HCT116 (cell line): ENCODE measurements around the gene TMCC3. TPM values are rescaled to one million over a fixed set of nuclear protein-coding genes. Genes with fewer than 3 reads are reported as not detected.

Experiments used
- ATAC-seq: fragments of 200-7000 bp; cut with Tn5 transposase; 2 replicates; pipeline ENCODE4 v1.9.1; 2020; ENCODE audit warnings: mild to moderate bottlenecking, moderate library complexity
- Bru-seq: library from RNA; stranded (reverse); fragments of 400-500 nt; gene quantifications from one replicate; lab custom pipeline; 2021; lab: Mats Ljungman, UMichigan
- BruChase-seq, 2 experiments: library from RNA; stranded (reverse); fragments of 400-500 nt; gene quantifications; one replicate each; lab custom pipeline; 2021; lab: Mats Ljungman, UMichigan
- BruUV-seq: library from RNA; stranded (reverse); fragments of 400-500 nt; replicated peaks from 2 replicates; lab custom pipeline; 2021; lab: Mats Ljungman, UMichigan
- CTCF ChIA-PET: fragments of 300-600 bp; sonication (Branson Sonifier 250); formaldehyde crosslinking; loops from one replicate; lab custom pipeline; 2021; ENCODE audit warnings: antibody characterized with exemption; lab: Charles Lee
- POLR2A ChIA-PET: fragments of 300-600, 350-600 bp; sonication (Branson Sonifier 250); formaldehyde crosslinking; loops from one replicate; lab custom pipeline; 2021; ENCODE audit warnings: antibody characterized with exemption; lab: Charles Lee
- RAD21 ChIA-PET, 2 experiments: fragments of 300-600 bp; sonication (Branson Sonifier 250); formaldehyde crosslinking; loops; one replicate each; lab custom pipeline; 2023; ENCODE audit warnings: low total read pairs in 2 of 2; ENCODE audit not compliant: uncharacterized antibody in 2 of 2, unreplicated experiment in 2 of 2, low non-redundant PET in 1 of 2; lab: Charles Lee
- DNase-seq: peaks from one replicate; pipeline ENCODE4 v3.0.0-alpha.2; 2010; ENCODE audit warnings: low read depth, low spot score
- H2AFZ ChIP-seq: fragments of 200-600 bp; shearing (Covaris generic), sonication (generic); 2 replicates; pipeline ENCODE4 v1.6.1; 2017; ENCODE audit warnings: low read depth, mixed run types, mixed read lengths, antibody characterized with exemption, low read length; ENCODE audit not compliant: poor library complexity, severe bottlenecking
- H3K27ac ChIP-seq: 2 replicates; pipeline ENCODE4 v1.5.1; 2012; ENCODE audit warnings: low read depth, low read length
- H3K27me3 ChIP-seq: fragments of 200-600 bp; sonication (generic); 2 replicates; pipeline ENCODE4 v1.6.1; 2016; ENCODE audit warnings: mixed run types, low read length, mixed read lengths; ENCODE audit not compliant: insufficient read depth
- H3K36me3 ChIP-seq, 2 experiments: fragments of 200-500 bp in 1 of 2; fragments of 200-600 bp in 1 of 2; sonication (Bioruptor generic) in 1 of 2; sonication (generic) in 1 of 2; 2 replicates each; pipeline versions ENCODE4 v1.5.1 to v1.6.1; 2014 to 2016; ENCODE audit warnings: low read length in 2 of 2, inconsistent platforms in 1 of 2, mixed read lengths in 1 of 2, mixed run types in 1 of 2; ENCODE audit not compliant: insufficient read depth in 2 of 2, control insufficient read depth in 1 of 2
- H3K4me1 ChIP-seq, 2 experiments: fragments of 200-600 bp in 1 of 2; sonication (generic) in 1 of 2; 2 replicates each; pipeline versions ENCODE4 v1.5.1 to v1.6.1; 2012 to 2017; ENCODE audit warnings: low read length in 2 of 2, inconsistent platforms in 1 of 2, mild to moderate bottlenecking in 1 of 2, mixed read lengths in 1 of 2, mixed run types in 1 of 2, moderate library complexity in 1 of 2; ENCODE audit not compliant: insufficient read depth in 2 of 2, control insufficient read depth in 1 of 2
- H3K4me2 ChIP-seq: fragments of 200-600 bp; sonication (generic); 2 replicates; pipeline ENCODE4 v1.6.1; 2017; ENCODE audit warnings: mixed run types, low read length, mixed read lengths
- H3K4me3 ChIP-seq, 2 experiments: fragments of 200-600 bp in 1 of 2; sonication (generic) in 1 of 2; replicated peaks in 1 of 2; 2 replicates each; pipeline ENCODE4 v1.5.1; 2011 to 2016; ENCODE audit warnings: low read length in 2 of 2, control low read depth in 1 of 2, low read depth in 1 of 2, mild to moderate bottlenecking in 1 of 2, mixed read lengths in 1 of 2, mixed run types in 1 of 2
- H3K79me2 ChIP-seq: fragments of 200-600 bp; sonication (generic); 2 replicates; pipeline ENCODE4 v1.6.1; 2017; ENCODE audit warnings: mild to moderate bottlenecking, mixed run types, low read length, moderate library complexity, mixed read lengths; ENCODE audit not compliant: insufficient read depth
- H3K9ac ChIP-seq: fragments of 200-600 bp; sonication (generic); 2 replicates; pipeline ENCODE4 v1.6.1; 2016; ENCODE audit warnings: low read length, mixed read lengths
- H3K9me2 ChIP-seq: fragments of 200-600 bp; sonication (generic), shearing (Covaris generic); 2 replicates; pipeline ENCODE4 v1.6.1; 2017; ENCODE audit warnings: mixed run types, mild to moderate bottlenecking, moderate library complexity; ENCODE audit not compliant: insufficient read depth
- H3K9me3 ChIP-seq, 2 experiments: fragments of 200-500 bp in 1 of 2; fragments of 200-600 bp in 1 of 2; sonication (Bioruptor generic) in 1 of 2; sonication (generic) in 1 of 2; 2 replicates each; pipeline ENCODE4 v1.6.1; 2014 to 2017; ENCODE audit warnings: low read length in 2 of 2, mixed read lengths in 2 of 2, inconsistent platforms in 1 of 2, low read depth in 1 of 2, mild to moderate bottlenecking in 1 of 2, mixed run types in 1 of 2, moderate library complexity in 1 of 2; ENCODE audit not compliant: control insufficient read depth in 1 of 2, insufficient read depth in 1 of 2
- H4K20me1 ChIP-seq: fragments of 200-600 bp; sonication (generic), shearing (Covaris generic); 2 replicates; pipeline ENCODE4 v1.6.1; 2017; ENCODE audit warnings: mixed run types, mild to moderate bottlenecking, moderate library complexity; ENCODE audit not compliant: insufficient read depth
- CEBPB ChIP-seq: IDR thresholded peaks from 2 replicates; pipeline ENCODE4 v1.6.1; 2012; ENCODE audit warnings: low read depth
- CTCF ChIP-seq, 3 experiments: fragments of 200-600 bp in 1 of 3; sonication (generic) in 1 of 3; IDR thresholded peaks in 2 of 3; conservative IDR thresholded peaks in 1 of 3; 2 replicates each; pipeline ENCODE4 v1.5.1; 2012 to 2017; ENCODE audit warnings: low read depth in 2 of 3, low read length in 2 of 3, antibody characterized with exemption in 1 of 3, borderline replicate concordance in 1 of 3, control low read depth in 1 of 3, mild to moderate bottlenecking in 1 of 3, mixed read lengths in 1 of 3, mixed run types in 1 of 3, moderate library complexity in 1 of 3; ENCODE audit not compliant: insufficient read depth in 1 of 3
- EGR1 ChIP-seq: IDR thresholded peaks from 2 replicates; pipeline ENCODE4 v1.6.1; 2012; ENCODE audit warnings: low read depth
- ELF1 ChIP-seq: IDR thresholded peaks from 2 replicates; pipeline ENCODE4 v1.6.1; 2012; ENCODE audit warnings: low read depth, borderline replicate concordance
- EZH2phosphoT487 ChIP-seq: fragments of 200-600 bp; IDR thresholded peaks from 2 replicates; pipeline ENCODE4 v1.6.1; 2018; ENCODE audit warnings: antibody characterized with exemption, borderline replicate concordance
- FOSL1 ChIP-seq: IDR thresholded peaks from 2 replicates; pipeline ENCODE4 v1.6.1; 2012; ENCODE audit warnings: low read depth
- JUND ChIP-seq: IDR thresholded peaks from 2 replicates; pipeline ENCODE4 v1.6.1; 2012
- POLR2AphosphoS5 ChIP-seq: IDR thresholded peaks from 2 replicates; pipeline ENCODE4 v1.6.1; 2011; ENCODE audit warnings: mild to moderate bottlenecking, low read depth, low read length, moderate library complexity
- SIN3A ChIP-seq: IDR thresholded peaks from 2 replicates; pipeline ENCODE4 v1.6.1; 2012; ENCODE audit warnings: low read depth
- SP1 ChIP-seq: IDR thresholded peaks from 2 replicates; pipeline ENCODE4 v1.6.1; 2012; ENCODE audit warnings: low read depth
- ZNF274 ChIP-seq: fragments of 200-500 bp; sonication (Bioruptor generic); IDR thresholded peaks from 2 replicates; pipeline ENCODE4 v1.6.1; 2014; ENCODE audit warnings: mild to moderate bottlenecking, low read depth, low read length, inconsistent platforms
- intact Hi-C: fragments of 100-400 bp; cut with micrococcal nuclease; formaldehyde crosslinking; loops from 2 replicates; pipeline ENCODE4 v1.10.0; 2022
- long read RNA-seq: library from polyadenylated mRNA; unstranded; transcript quantifications from one replicate; pipeline ENCODE4 v2.0.0, GENCODE V29; 2021; ENCODE audit not compliant: unreplicated experiment
- polyA plus RNA-seq: library from polyadenylated mRNA; unstranded; fragments of >200 nt; gene quantifications from 2 replicates; pipeline ENCODE4 v1.2.1, GENCODE V29; 2012; ENCODE audit warnings: missing spikeins
- total RNA-seq: library from RNA; stranded (reverse); gene quantifications from one replicate; pipeline ENCODE4 v1.2.1, GENCODE V29; 2021; ENCODE audit not compliant: unreplicated experiment

TMCC3 gene
- 4.5 TPM for total RNA-seq
- polyA plus RNA-seq = 2.7 and 3.7 TPM in 2 replicates
- percentile 52 among the genes with signal in this experiment for Bru-seq, nascent RNA
- BruChase-seq, experiment 1, labeled RNA remaining after a 6-hour chase = percentile 42 among the genes with signal in this experiment
- BruChase-seq, experiment 2, labeled RNA remaining after a 2-hour chase = percentile 51 among the genes with signal in this experiment
- long read RNA-seq, full-length matches to known transcripts = 5 of 10 reads
- long read RNA-seq, partial matches to known transcripts = 1 of 10 reads
- long read RNA-seq, other reads (novel, unspliced or antisense) = 4 of 10 reads

DNA sequence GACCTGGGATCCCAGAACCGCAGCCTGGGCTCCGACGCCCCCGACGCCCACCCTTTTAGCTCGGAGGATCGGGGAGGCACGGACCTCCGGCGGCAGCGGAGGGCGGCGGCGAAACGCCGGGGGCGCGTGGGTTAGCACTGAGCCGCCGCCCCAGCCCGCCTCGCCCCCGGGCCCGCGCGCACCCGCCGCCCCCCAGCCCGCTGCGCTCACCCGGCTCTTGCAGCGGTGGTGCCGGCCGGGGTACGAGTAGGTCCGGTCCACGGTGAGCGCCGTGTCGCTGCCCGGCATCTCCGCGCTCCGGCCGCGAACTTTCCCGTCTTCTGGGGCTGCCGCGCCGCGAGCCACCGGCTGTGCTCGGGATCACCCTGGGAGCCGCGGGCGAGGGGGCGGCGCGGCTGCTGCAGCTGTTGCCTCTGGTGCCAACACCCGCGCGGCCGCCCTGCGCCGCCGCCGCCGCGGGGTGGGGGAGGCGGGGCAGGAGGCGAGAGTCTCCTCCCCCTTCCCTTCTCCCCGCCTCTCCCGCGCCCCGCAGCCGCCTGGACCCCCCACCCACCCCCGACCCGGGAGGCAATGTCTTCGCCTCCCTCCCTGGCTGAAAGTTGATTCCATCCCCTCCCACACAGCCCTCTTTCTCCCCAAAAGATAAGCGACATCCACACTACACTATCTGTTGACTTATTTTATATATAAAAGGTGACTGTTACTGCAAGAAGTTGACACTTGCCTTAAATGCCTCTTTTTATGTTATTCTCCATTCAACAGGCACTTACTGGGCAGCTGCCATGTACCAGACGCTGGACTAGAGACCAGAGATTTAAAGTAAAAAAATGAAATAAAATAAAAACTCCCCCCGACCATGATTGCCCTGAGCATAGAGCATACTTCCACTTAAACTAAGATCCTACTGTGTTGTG is at the start of gene TMCC3:
Gene TMCC3 (minus strand): TSS at position 415 of the 914 bp plus-strand sequence. CDS start 127 bp downstream, at position 288.
- peak; percentile 88 for ATAC-seq

GRCh38 chr12:94699801-94700200 is 49.4 kb upstream of the TMCC3 start:
- ChIA-PET POLR2A (no interaction called here), CTCF (no interaction called here), RAD21 (no interaction called here)
- Histone ChIP-seq H3K27me3 (no peaks in the 10 kb centered on the region), H3K36me3 (no peaks in the 10 kb centered on the region), H2AFZ (no peak overlapping the region), H3K9me2 (no peaks in the 10 kb centered on the region), H3K9ac (no peak overlapping the region), H3K27ac (no peak overlapping the region), H3K4me2 (no peak overlapping the region), H3K4me3 (no peak overlapping the region), H3K79me2 (no peaks in the 10 kb centered on the region), H4K20me1 (no peaks in the 10 kb centered on the region), H3K4me1 (no peaks in the 10 kb centered on the region), H3K9me3 (no peaks in the 10 kb centered on the region)
- DNase-seq = no peak
- ATAC-seq = no peak
- no TSS peak for BruUV-seq
- intact Hi-C loops = no loop called here
- TF ChIP-seq EZH2phosphoT487 = no peak
- no peak for TF ChIP-seq EGR1
- no peak for TF ChIP-seq SP1
- no peak for TF ChIP-seq CEBPB
- no peak for TF ChIP-seq ZNF274
- no peak for TF ChIP-seq FOSL1
- no peak for TF ChIP-seq CTCF (IDR thresholded peaks at IDR 0.05 in 2 of 3, conservative IDR thresholded peaks at IDR 0.05 in 1 of 3; ENCODE audit: borderline replicate concordance in 1 of 3, insufficient read depth in 1 of 3, low read depth in 2 of 3, low read length in 2 of 3)
- no peak for TF ChIP-seq SIN3A
- no peak for TF ChIP-seq ELF1

More for the DNA sequence above, at the start of gene TMCC3:
- Histone ChIP-seq H3K4me3 (peak within 1 kb of the TSS; percentile 62 to 79), H4K20me1 (no peaks in the 10 kb centered on the region), H3K9ac (peak within 1 kb of the TSS; percentile 67), H3K9me2 (no peaks in the 10 kb centered on the region), H3K79me2 (no peaks in the 10 kb centered on the region), H3K4me2 (peak within 1 kb of the TSS; percentile 94), H3K27me3 (no peaks in the 10 kb centered on the region), H3K4me1 (peaks cover 3 to 14% of the 10 kb centered on the region in 2 experiments; a peak in 3 of 4 replicates), H3K36me3 (no peaks in the 10 kb centered on the region), H3K27ac (peak within 1 kb of the TSS; percentile 5; the same call in 1 of the 2 replicates), H3K9me3 (no peaks in the 10 kb centered on the region), H2AFZ (peak within 1 kb of the TSS; percentile 91)
- TF ChIP-seq SP1 (no peak), POLR2AphosphoS5 (peak; percentile 65), EGR1 (0 out of 2 replicates have a peak, but pooled peaks have one; percentile 38), JUND (no peak)
- intact Hi-C loops = no loop called here
- no TSS peak for BruUV-seq
- ChIA-PET POLR2A (no interaction called here), RAD21 (no interaction called here), CTCF (no interaction called here)
- DNase-seq = no peak
